Daoy (cell line): ENCODE data around the gene NXNL1. TPM values are rescaled to one million over a fixed set of nuclear protein-coding genes. Genes with fewer than 3 reads are reported as not detected.
"Not testable (repeated sequence)": the region's sequence is repeated elsewhere in the genome, so short reads cannot be mapped to it uniquely, and the experiment has no call there.

Experiments
- DNase-seq: peaks from one replicate; pipeline ENCODE4 v3.0.0-alpha.2; 2015; ENCODE audit warnings: low read depth
- total RNA-seq: library from RNA; depleted of rRNA; stranded (reverse); fragments of >200 nt; shearing (Covaris generic); gene quantifications from 2 replicates; pipeline ENCODE4 v1.2.3, GENCODE V29; 2014; rRNA removed

The NXNL1 gene
- not detected in 2 replicates for total RNA-seq

GRCh38 chr19:17460372-17461230 lies at the start of gene NXNL1:
Gene NXNL1 (minus strand): TSS chr19:17460926. CDS start chr19:17460869, 57 bp downstream.
- no peak for DNase-seq

- not testable (repeated sequence) for DNase-seq
These were observed 47.8 kb upstream of the NXNL1 start for GRCh38 chr19:17508558-17508933.

- DNase-seq: no peak
These were observed 46.0 kb upstream of the NXNL1 start for GRCh38 chr19:17506745-17507144.

GRCh38 chr19:17505223-17505622 lies 44.5 kb upstream of the NXNL1 start:
- no peak for DNase-seq

GRCh38 chr19:17504456-17504855 lies 43.7 kb upstream of the NXNL1 start:
- no peak for DNase-seq

GRCh38 chr19:17504030-17504429 lies 43.3 kb upstream of the NXNL1 start:
- DNase-seq: no peak

GRCh38 chr19:17503240-17503639 lies 42.5 kb upstream of the NXNL1 start:
- no peak for DNase-seq

GRCh38 chr19:17500447-17501198 lies 39.9 kb upstream of the NXNL1 start:
- no peak for DNase-seq

- DNase-seq: no peak
These were observed 39.1 kb upstream of the NXNL1 start for GRCh38 chr19:17499648-17500446.

GRCh38 chr19:17499025-17499424 lies 38.3 kb upstream of the NXNL1 start:
- DNase-seq: not testable (repeated sequence)

GRCh38 chr19:17497149-17497798 lies 36.5 kb upstream of the NXNL1 start:
- DNase-seq: no peak

- DNase-seq: peak; percentile 84
These were observed 35.7 kb upstream of the NXNL1 start for GRCh38 chr19:17496337-17496997.

GRCh38 chr19:17495639-17496296 lies 35.0 kb upstream of the NXNL1 start:
- no peak for DNase-seq

- DNase-seq: no peak
These were observed 30.6 kb upstream of the NXNL1 start for GRCh38 chr19:17491287-17491686.

- no peak for DNase-seq
These were observed 29.7 kb upstream of the NXNL1 start for GRCh38 chr19:17490411-17490810.

GRCh38 chr19:17489392-17490030 lies 28.8 kb upstream of the NXNL1 start:
- DNase-seq: no peak

GRCh38 chr19:17488593-17489391 lies 28.1 kb upstream of the NXNL1 start:
- peak; percentile 66 for DNase-seq

- no peak for DNase-seq
These were observed 26.8 kb upstream of the NXNL1 start for GRCh38 chr19:17487284-17488121.
